SK-N-SH treated with all-trans-retinoic acid at 6 μM for 48 hours (cell line): ENCODE measurements around the gene ZFAND5.

Experiments used
- ATAC-seq: fragments of 200-7000 bp; cut with Tn5 transposase; 3 replicates; pipeline ENCODE4 v1.9.1; 2020; ENCODE audit warnings: mild to moderate bottlenecking, moderate library complexity
- ARNTL ChIP-seq: fragments of 450-650 bp; formaldehyde crosslinking; IDR thresholded peaks from 2 replicates; pipeline ENCODE4 v1.5.0; 2020; ENCODE audit warnings: low read depth, mild to moderate bottlenecking, moderate library complexity, borderline replicate concordance
- BACH2 ChIP-seq: fragments of 250-450 bp; sonication (Bioruptor Pico); IDR thresholded peaks from 2 replicates; pipeline ENCODE4 v1.9.0; 2021; ENCODE audit warnings: mild to moderate bottlenecking, borderline replicate concordance
- CSDC2 ChIP-seq: fragments of 250-450 bp; sonication (Bioruptor Pico); IDR thresholded peaks from 2 replicates; pipeline ENCODE4 v1.5.0; 2020; ENCODE audit warnings: mild to moderate bottlenecking, moderate library complexity
- ESRRG ChIP-seq: fragments of 250-450 bp; sonication (Bioruptor Pico); IDR thresholded peaks from 2 replicates; pipeline ENCODE4 v1.6.1; 2021; ENCODE audit warnings: mild to moderate bottlenecking
- GLIS3 ChIP-seq: fragments of 250-450 bp; sonication (Bioruptor Pico); IDR thresholded peaks from 2 replicates; pipeline ENCODE4 v1.5.0; 2020; ENCODE audit warnings: mild to moderate bottlenecking, moderate library complexity
- ISL1 ChIP-seq: fragments of 250-450 bp; sonication (Bioruptor Pico); IDR thresholded peaks from 2 replicates; pipeline ENCODE4 v2.1.2; 2022; ENCODE audit warnings: mild to moderate bottlenecking, moderate library complexity
- OSR1 ChIP-seq: fragments of 250-450 bp; sonication (Bioruptor Pico); IDR thresholded peaks from 2 replicates; pipeline ENCODE4 v1.8.0; 2022; ENCODE audit warnings: moderate library complexity, mild to moderate bottlenecking, inconsistent platforms
- PATZ1 ChIP-seq: fragments of 250-450 bp; sonication (Bioruptor Pico); IDR thresholded peaks from 2 replicates; pipeline ENCODE4 v1.8.0; 2020; ENCODE audit warnings: mild to moderate bottlenecking, moderate library complexity, borderline replicate concordance
- POU6F1 ChIP-seq: fragments of 250-450 bp; sonication (Bioruptor Pico); IDR thresholded peaks from 2 replicates; pipeline ENCODE4 v1.8.0; 2021; ENCODE audit warnings: low read depth, mild to moderate bottlenecking, moderate library complexity, borderline replicate concordance
- PPARA ChIP-seq: fragments of 250-450 bp; sonication (Bioruptor Pico); IDR thresholded peaks from 2 replicates; pipeline ENCODE4 v1.5.0; 2020; ENCODE audit warnings: mild to moderate bottlenecking, borderline replicate concordance
- RARB ChIP-seq: fragments of 250-450 bp; sonication (Bioruptor Pico); IDR thresholded peaks from 2 replicates; pipeline ENCODE4 v1.8.0; 2021; ENCODE audit warnings: mild to moderate bottlenecking, moderate library complexity
- SNAI2 ChIP-seq: fragments of 250-450 bp; sonication (Bioruptor Pico); IDR thresholded peaks from 2 replicates; pipeline ENCODE4 v1.5.0; 2020; ENCODE audit warnings: mild to moderate bottlenecking, moderate library complexity
- TCF4 ChIP-seq: fragments of 250-450 bp; sonication (Bioruptor Pico); IDR thresholded peaks from 2 replicates; pipeline ENCODE4 v1.8.0; 2021; ENCODE audit warnings: mild to moderate bottlenecking, moderate library complexity, borderline replicate concordance
- TOX ChIP-seq: fragments of 250-450 bp; sonication (Bioruptor Pico); IDR thresholded peaks from 2 replicates; pipeline ENCODE4 v1.8.0; 2021; ENCODE audit warnings: mild to moderate bottlenecking, moderate library complexity, borderline replicate concordance
- ZC3H10 ChIP-seq: fragments of 250-450 bp; sonication (Bioruptor Pico); IDR thresholded peaks from 2 replicates; pipeline ENCODE4 v1.5.1; 2021; ENCODE audit warnings: mild to moderate bottlenecking, moderate library complexity
- ZFP3 ChIP-seq: fragments of 250-450 bp; sonication (Bioruptor Pico); IDR thresholded peaks from 2 replicates; pipeline ENCODE4 v1.5.0; 2020; ENCODE audit warnings: mild to moderate bottlenecking, moderate library complexity
- ZFP30 ChIP-seq: fragments of 450-650 bp; formaldehyde crosslinking; IDR thresholded peaks from 2 replicates; pipeline ENCODE4 v1.5.0; 2022; ENCODE audit warnings: mild to moderate bottlenecking, moderate library complexity
- ZNF565 ChIP-seq: fragments of 450-650 bp; formaldehyde crosslinking; conservative IDR thresholded peaks from 2 replicates; pipeline ENCODE4 v1.5.0; 2020; ENCODE audit warnings: low read depth, mild to moderate bottlenecking, moderate library complexity
- ZNF70 ChIP-seq: fragments of 450-650 bp; formaldehyde crosslinking; IDR thresholded peaks from 2 replicates; pipeline ENCODE4 v1.5.0; 2020; ENCODE audit warnings: mild to moderate bottlenecking, moderate library complexity
- ZNF8 ChIP-seq: fragments of 450-650 bp; formaldehyde crosslinking; IDR thresholded peaks from 2 replicates; pipeline ENCODE4 v1.5.0; 2020; ENCODE audit warnings: mild to moderate bottlenecking, moderate library complexity
- TF ChIP-seq, protein P1 (sequence below): fragments of 250-450 bp; sonication (Bioruptor Pico); IDR thresholded peaks from 2 replicates; pipeline ENCODE4 v1.5.1; 2020; ENCODE audit warnings: low read depth, mild to moderate bottlenecking, moderate library complexity
- TF ChIP-seq, protein P2 (sequence below): fragments of 250-450 bp; sonication (Bioruptor Pico); IDR thresholded peaks from 2 replicates; pipeline ENCODE4 v1.5.0; 2020; ENCODE audit warnings: mild to moderate bottlenecking, moderate library complexity
- TF ChIP-seq, protein P3 (sequence below): fragments of 250-450 bp; sonication (Bioruptor Pico); IDR thresholded peaks from 2 replicates; pipeline ENCODE4 v1.5.1; 2021; ENCODE audit warnings: mild to moderate bottlenecking, moderate library complexity

Gene ZFAND5

DNA sequence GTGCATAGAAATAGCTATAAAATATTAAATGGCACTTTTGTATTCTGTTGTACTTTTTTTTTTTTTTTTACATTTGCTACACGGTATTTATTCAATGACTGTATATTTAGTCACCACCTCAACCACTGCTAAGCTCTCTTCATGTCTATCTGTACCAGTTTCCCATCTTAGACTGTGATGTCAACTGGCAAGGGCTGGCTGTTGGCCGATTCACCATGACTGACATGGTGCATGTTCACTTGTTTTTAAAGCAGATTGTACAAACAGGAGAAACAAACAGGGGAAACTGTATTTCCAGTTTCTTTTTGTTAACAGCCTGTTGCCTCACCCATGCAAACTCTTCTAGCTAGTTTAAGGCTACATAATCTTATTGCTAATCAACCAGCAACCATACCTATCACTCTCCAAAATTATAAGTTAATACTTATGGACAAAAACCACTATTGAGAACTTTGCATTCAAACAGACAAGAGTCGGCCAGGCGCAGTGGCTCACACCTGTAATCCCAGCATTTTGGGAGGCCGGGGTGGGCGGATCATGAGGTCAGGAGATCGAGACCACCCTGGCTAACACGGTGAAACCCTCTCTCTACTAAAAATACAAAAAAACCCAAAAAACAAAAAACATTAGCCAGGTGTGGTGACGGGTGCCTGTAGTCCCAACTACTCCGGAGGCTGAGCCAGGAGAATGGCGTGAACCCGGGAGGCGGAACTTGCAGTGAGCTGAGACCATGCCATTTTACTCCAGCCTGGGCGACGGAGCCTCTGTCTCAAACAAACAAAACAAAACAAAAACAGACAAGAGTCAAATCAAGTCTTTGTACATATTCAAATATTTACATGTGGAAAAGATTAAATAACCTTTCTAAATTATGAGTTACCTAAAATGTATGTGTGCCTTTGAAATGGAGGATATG is 13.2 kb downstream of the ZFAND5 start:
- peak; percentile 52 for ATAC-seq
- no peak for TF ChIP-seq ZFP3 (CRISPR knock-in tag)
- no peak for TF ChIP-seq ESRRG (CRISPR knock-in tag)
- TF ChIP-seq BACH2 (CRISPR knock-in tag) = no peak
- TF ChIP-seq ARNTL (CRISPR knock-in tag) = no peak
- no peak for TF ChIP-seq CSDC2 (CRISPR knock-in tag)
- TF ChIP-seq ISL1 (CRISPR knock-in tag) = no peak
- TF ChIP-seq ZNF565 (CRISPR knock-in tag) = no peak
- no peak for TF ChIP-seq TOX
- TF ChIP-seq PPARA = no peak
- no peak for TF ChIP-seq OSR1 (CRISPR knock-in tag)
- TF ChIP-seq TCF4 (CRISPR knock-in tag) = no peak
- TF ChIP-seq, protein P1, sequence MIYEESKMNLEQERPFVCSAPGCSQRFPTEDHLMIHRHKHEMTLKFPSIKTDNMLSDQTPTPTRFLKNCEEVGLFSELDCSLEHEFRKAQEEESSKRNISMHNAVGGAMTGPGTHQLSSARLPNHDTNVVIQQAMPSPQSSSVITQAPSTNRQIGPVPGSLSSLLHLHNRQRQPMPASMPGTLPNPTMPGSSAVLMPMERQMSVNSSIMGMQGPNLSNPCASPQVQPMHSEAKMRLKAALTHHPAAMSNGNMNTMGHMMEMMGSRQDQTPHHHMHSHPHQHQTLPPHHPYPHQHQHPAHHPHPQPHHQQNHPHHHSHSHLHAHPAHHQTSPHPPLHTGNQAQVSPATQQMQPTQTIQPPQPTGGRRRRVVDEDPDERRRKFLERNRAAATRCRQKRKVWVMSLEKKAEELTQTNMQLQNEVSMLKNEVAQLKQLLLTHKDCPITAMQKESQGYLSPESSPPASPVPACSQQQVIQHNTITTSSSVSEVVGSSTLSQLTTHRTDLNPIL (CRISPR knock-in tag) = no peak
- TF ChIP-seq, protein P2, sequence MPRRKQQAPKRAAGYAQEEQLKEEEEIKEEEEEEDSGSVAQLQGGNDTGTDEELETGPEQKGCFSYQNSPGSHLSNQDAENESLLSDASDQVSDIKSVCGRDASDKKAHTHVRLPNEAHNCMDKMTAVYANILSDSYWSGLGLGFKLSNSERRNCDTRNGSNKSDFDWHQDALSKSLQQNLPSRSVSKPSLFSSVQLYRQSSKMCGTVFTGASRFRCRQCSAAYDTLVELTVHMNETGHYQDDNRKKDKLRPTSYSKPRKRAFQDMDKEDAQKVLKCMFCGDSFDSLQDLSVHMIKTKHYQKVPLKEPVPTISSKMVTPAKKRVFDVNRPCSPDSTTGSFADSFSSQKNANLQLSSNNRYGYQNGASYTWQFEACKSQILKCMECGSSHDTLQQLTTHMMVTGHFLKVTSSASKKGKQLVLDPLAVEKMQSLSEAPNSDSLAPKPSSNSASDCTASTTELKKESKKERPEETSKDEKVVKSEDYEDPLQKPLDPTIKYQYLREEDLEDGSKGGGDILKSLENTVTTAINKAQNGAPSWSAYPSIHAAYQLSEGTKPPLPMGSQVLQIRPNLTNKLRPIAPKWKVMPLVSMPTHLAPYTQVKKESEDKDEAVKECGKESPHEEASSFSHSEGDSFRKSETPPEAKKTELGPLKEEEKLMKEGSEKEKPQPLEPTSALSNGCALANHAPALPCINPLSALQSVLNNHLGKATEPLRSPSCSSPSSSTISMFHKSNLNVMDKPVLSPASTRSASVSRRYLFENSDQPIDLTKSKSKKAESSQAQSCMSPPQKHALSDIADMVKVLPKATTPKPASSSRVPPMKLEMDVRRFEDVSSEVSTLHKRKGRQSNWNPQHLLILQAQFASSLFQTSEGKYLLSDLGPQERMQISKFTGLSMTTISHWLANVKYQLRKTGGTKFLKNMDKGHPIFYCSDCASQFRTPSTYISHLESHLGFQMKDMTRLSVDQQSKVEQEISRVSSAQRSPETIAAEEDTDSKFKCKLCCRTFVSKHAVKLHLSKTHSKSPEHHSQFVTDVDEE (CRISPR knock-in tag) = no peak
- no peak for TF ChIP-seq POU6F1
- TF ChIP-seq RARB (CRISPR knock-in tag) = no peak
- TF ChIP-seq SNAI2 (CRISPR knock-in tag) = no peak

DNA sequence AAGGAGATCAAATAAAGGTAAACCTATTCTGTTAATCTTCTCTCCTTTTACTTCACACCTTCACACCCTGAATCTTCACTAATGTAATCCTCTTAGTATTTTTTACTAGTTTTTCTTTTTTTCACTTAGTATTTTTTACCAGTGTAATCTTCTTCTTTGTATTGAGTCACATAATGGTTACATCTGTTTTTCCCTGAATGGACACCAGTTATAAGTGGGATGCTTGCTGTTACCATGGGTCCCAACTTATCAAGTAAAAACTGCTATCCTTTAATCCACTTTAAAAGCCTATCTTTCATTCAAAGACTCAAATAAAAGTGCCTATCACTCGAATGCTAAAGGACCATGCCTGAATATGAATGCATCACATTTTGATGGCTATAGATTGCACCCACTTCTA is 15.1 kb downstream of the ZFAND5 start:
- ATAC-seq = no peak
- no peak for TF ChIP-seq OSR1 (CRISPR knock-in tag)
- no peak for TF ChIP-seq PATZ1
- no peak for TF ChIP-seq ISL1 (CRISPR knock-in tag)
- TF ChIP-seq ZNF70 (CRISPR knock-in tag) = no peak
- no peak for TF ChIP-seq TCF4 (CRISPR knock-in tag)
- no peak for TF ChIP-seq ZFP30 (CRISPR knock-in tag)
- TF ChIP-seq CSDC2 (CRISPR knock-in tag) = no peak
- no peak for TF ChIP-seq ZC3H10
- TF ChIP-seq GLIS3 (CRISPR knock-in tag) = no peak
- TF ChIP-seq ZNF565 (CRISPR knock-in tag) = no peak
- no peak for TF ChIP-seq SNAI2 (CRISPR knock-in tag)
- TF ChIP-seq ESRRG (CRISPR knock-in tag) = no peak
- TF ChIP-seq, protein P2 (CRISPR knock-in tag) = no peak
- TF ChIP-seq TOX = no peak
- TF ChIP-seq, protein P3, sequence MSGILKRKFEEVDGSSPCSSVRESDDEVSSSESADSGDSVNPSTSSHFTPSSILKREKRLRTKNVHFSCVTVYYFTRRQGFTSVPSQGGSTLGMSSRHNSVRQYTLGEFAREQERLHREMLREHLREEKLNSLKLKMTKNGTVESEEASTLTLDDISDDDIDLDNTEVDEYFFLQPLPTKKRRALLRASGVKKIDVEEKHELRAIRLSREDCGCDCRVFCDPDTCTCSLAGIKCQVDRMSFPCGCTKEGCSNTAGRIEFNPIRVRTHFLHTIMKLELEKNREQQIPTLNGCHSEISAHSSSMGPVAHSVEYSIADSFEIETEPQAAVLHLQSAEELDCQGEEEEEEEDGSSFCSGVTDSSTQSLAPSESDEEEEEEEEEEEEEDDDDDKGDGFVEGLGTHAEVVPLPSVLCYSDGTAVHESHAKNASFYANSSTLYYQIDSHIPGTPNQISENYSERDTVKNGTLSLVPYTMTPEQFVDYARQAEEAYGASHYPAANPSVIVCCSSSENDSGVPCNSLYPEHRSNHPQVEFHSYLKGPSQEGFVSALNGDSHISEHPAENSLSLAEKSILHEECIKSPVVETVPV (CRISPR knock-in tag) = no peak
- TF ChIP-seq ZFP3 (CRISPR knock-in tag) = no peak
- TF ChIP-seq, protein P1 (CRISPR knock-in tag) = no peak
- TF ChIP-seq ZNF8 (CRISPR knock-in tag) = no peak
- no peak for TF ChIP-seq RARB (CRISPR knock-in tag)
- TF ChIP-seq, all 23 proteins: peak for 0
